SU-DHL-6 (cell line): ENCODE measurements around the gene ADARB2.

Experiments used
- EZH2phosphoT487 ChIP-seq: fragments of 200-600 bp; sonication (generic), shearing (Covaris generic); conservative IDR thresholded peaks from 2 replicates; pipeline ENCODE4 v1.6.1; 2018; ENCODE audit warnings: mild to moderate bottlenecking, antibody characterized with exemption, low read length, moderate library complexity, mixed read lengths
- TF ChIP-seq, protein P1 (sequence below): fragments of 200-600 bp; sonication (generic); IDR thresholded peaks from one replicate; pipeline ENCODE4 v1.5.1; 2017; ENCODE audit warnings: antibody characterized with exemption, mild to moderate bottlenecking, low read length, moderate library complexity; ENCODE audit not compliant: insufficient read depth, poor library complexity, severe bottlenecking

DNA sequence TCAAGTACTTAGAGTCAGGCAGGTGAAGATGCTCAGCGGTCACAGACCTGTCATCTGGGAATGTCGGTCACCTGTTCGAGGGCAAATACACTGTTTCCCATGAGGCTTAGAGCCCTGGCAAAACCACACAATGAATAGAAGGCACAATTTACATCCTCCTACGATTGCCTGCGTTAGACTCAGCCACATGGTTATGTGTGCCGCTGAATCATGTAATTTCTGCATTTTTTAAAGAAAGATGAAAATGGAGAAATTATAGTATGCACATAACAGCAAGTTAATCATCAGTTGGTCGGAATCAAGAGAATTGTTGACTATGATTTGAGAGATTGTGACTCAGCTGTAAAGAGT, 158.2 kb downstream of the ADARB2 start:
- TF ChIP-seq, protein P1, sequence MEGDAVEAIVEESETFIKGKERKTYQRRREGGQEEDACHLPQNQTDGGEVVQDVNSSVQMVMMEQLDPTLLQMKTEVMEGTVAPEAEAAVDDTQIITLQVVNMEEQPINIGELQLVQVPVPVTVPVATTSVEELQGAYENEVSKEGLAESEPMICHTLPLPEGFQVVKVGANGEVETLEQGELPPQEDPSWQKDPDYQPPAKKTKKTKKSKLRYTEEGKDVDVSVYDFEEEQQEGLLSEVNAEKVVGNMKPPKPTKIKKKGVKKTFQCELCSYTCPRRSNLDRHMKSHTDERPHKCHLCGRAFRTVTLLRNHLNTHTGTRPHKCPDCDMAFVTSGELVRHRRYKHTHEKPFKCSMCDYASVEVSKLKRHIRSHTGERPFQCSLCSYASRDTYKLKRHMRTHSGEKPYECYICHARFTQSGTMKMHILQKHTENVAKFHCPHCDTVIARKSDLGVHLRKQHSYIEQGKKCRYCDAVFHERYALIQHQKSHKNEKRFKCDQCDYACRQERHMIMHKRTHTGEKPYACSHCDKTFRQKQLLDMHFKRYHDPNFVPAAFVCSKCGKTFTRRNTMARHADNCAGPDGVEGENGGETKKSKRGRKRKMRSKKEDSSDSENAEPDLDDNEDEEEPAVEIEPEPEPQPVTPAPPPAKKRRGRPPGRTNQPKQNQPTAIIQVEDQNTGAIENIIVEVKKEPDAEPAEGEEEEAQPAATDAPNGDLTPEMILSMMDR: no peak
- no peak for TF ChIP-seq EZH2phosphoT487
